GM19467 (cell line): Measurements from ENCODE around the gene EVI5.
"Not testable (repeated sequence)": the region's sequence is repeated elsewhere in the genome, so short reads cannot be mapped to it uniquely, and the experiment has no call there.

ENCODE experiments used
- ATAC-seq: cut with Tn5 transposase; IDR thresholded peaks from one replicate; pipeline ENCODE4 v1.9.1; 2021; ENCODE audit warnings: mild to moderate bottlenecking, moderate library complexity; ENCODE audit not compliant: unreplicated experiment

EVI5 gene

GRCh38 chr1:92698932-92699331, 86.0 kb downstream of the EVI5 start:
- ATAC-seq: no peak

GRCh38 chr1:92695104-92695503, 89.8 kb downstream of the EVI5 start:
- no peak for ATAC-seq

GRCh38 chr1:92691925-92692324, 93.0 kb downstream of the EVI5 start:
- no peak for ATAC-seq

GRCh38 chr1:92690212-92690906, 94.5 kb downstream of the EVI5 start:
- ATAC-seq: no peak

DNA sequence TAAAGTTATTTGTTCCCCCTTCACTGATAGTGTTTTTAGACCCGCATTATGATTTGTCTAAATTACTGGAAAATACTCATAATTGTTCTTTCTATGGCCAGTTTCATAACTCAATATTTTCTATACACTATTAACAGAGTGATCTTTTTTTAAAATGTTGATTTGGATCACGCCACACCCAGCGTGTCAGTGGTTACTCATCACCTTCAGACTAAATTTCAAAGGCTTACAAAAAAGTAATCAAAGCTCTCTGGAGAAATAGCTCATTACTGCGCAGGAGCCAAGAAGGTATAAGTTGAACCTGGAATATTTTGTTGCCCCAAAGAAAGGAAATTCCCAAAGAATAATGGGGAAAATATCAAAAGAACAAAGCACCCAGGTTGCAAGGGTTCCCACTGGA, 104.9 kb downstream of the EVI5 start:
- no peak for ATAC-seq

DNA sequence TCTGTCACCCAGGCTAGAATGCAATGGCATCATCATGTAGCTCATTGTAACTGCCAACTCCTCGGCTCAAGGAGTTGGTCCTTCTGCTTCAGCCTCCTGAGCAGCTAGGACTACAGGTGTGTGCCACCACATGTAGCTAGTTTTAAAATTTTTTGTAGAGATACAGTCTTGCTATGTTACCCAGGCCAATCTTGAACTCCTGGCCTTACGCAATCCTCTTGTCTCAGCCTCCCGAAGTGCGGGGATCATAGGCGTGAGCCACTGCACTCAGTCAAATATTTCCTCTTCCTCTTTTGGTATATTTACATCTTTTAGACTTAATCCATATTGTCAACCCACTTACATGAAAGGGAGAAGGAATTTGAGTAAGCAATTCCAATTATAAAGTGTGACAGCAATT, 121.1 kb downstream of the EVI5 start:
- ATAC-seq: no peak

DNA sequence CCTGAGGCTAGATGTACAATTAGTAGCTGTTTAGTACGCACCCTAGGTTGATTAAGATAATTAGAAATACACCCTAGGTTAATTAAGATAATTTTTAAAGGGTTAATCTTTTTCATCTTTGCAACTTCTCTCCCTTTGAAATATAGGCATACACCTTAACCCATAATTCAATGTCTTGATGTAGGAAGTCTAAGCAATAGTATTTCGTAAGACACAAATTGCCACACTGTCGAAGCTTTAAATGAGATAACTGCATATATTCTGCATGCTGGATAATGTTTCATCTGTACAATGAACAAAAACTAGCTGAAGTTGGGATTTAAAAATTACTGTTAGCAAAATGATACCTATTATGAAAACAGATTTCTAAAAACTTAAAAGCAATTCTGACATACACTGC, 122.9 kb downstream of the EVI5 start:
- ATAC-seq: no peak

DNA sequence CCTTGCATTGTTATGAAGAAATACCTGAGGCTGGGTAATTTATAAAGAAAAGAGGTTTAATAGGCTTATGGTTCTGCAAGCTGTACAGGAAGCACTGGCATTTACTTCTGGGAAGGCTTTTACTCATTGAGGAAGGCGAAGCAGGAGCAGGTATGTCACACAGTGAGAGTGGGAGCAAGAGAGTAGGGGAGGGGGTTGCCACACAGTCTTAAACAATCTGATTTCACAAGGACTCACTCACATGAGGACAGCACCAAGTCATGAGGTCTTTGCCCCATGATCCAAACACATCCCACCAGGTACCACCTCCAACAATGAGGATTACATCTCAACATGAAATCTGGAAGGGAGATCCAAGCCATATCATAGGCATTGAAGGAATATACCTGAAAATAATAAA, 127.2 kb downstream of the EVI5 start:
- no peak for ATAC-seq

GRCh38 chr1:92655197-92655801, 129.6 kb downstream of the EVI5 start:
- no peak for ATAC-seq

GRCh38 chr1:92653605-92654381, 131.1 kb downstream of the EVI5 start:
- ATAC-seq: no peak

GRCh38 chr1:92640686-92641085, 144.2 kb downstream of the EVI5 start:
- ATAC-seq: not testable (repeated sequence)

DNA sequence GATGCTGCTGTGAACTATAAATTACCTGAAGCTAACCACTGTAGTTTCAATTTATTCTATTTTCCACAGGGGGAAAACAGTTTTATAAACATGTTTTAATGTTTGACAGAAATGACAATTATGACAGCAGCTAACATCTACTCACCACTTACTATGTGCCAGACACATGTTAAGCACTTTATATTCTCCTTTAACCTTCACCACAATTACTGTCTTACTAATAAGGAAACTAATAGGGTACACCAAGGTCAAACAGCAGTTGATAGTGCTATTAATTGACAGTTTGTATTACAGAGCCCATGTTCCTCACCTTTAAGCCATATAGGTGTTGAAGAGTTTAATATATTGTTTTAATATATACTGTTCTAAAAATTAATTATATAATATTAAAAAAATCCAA, 146.4 kb downstream of the EVI5 start:
- ATAC-seq: no peak

GRCh38 chr1:92635203-92635602, 149.7 kb downstream of the EVI5 start:
- not testable (repeated sequence) for ATAC-seq

DNA sequence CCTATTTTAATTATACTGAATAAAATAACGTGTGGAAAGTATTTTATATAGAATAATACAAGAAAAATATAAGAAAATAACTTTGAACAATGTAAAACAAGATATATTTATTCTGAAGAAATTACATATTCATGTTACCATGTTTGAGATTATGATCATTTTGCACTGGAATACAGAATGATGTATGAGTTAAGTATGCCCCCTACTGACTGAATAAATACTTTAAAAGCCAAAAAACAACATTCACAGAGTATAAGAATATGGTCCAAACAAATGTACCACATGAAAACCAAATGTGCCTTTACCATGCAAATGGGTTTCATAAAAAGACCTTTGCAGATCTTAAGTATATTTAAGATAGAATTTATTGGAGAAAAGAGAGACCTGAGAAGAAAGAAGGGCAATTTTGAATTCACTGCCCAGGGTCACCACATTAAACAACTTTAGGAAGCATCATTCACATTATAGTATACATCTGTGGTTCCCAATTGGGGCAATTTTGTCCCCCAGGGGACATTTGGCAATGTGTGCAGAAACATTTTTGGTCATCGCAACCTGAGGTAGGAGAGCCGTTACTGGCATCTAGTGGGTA, 161.6 kb downstream of the EVI5 start:
- ATAC-seq: no peak

DNA sequence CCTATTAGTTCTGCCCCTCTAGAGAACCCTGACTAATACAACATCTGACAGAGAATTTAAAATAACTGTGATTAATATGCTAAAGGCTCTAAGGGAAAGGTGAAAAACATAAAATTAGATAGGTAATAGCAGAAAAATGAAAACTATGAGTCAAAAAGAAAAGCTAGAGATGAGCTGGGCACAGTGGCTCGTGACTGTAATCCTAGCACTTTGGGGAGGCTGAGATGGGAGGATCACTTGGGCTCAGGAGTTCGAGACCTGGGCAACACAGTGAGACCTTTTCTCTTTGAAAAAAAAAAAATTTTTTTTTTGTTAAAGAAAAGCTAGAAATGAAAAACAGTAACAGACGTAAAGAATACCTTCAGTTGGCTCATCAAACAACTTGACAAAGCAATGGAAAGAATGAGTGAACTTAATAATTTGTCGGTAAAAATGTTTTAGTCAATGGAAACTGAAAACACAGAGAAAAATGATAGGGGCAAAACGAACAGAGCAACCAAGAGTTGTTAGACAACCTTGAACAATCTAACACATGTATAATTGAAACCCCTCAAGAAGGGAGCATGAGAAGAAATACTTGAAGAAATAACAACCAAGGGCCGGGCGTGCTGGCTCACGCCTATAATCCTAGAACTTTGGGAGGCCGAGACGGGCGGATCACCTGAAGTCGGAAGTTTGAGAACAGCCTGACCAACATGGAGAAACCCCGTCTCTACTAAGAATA, 165.3 kb downstream of the EVI5 start:
- no peak for ATAC-seq

GRCh38 chr1:92601044-92601443, 183.9 kb downstream of the EVI5 start:
- no peak for ATAC-seq

GRCh38 chr1:92599184-92599583, 185.7 kb downstream of the EVI5 start:
- no peak for ATAC-seq

DNA sequence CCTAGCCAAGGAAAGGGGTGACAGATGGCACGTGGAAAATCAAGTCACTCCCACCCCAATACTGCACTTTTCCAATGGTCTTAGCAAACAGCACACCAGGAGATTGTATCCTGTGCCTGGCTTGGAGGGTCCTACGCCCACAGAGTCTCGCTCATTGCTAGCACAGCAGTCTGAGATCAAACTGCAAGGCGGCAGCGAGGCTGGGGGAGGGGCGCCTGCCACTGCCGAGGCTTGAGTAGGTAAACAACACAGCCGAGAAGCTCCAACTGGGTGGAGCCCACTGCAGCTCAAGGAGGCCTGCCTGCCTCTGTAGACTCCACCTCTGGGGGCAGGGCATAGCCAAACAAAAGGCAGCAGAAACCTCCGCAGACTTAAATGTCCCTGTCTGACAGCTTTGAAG, 195.5 kb downstream of the EVI5 start:
- not testable (repeated sequence) for ATAC-seq

DNA sequence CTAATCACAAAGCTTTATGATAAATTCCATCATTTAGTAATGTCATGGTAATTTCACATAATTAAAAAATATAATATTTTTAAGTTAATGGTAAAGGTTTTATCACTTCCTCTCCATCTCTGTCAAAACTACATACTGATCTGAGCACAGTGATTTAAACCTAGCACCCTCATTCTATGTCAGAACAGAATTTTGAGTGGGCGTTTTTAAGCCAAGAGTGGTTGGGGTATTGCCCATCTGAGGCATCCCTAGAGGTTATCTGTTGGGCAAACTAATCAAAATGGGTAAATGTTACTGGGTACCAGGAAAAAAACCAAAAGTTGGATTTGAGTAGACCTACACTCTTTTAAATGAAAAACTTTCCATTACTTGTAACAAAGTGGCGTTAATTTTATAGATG, 197.5 kb downstream of the EVI5 start:
- no peak for ATAC-seq

DNA sequence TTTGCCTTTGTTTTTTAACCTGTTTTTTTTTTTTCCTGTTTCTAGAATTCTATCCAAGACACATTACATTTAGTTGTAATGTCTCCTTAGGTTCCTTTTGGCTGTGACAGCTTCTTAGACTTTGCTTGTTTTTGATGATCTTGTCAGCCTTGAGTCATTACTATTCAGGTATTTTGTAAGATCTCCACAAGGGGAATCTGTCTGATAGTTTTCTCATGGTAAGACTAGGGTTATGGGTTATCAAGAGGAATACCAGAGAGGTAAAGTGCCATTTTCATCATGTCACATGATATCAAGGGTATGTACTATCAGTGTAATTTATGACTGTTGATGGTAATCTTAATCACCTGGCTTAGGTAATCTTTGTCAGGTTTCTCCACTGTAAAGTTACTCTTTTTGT, 199.1 kb downstream of the EVI5 start:
- ATAC-seq: no peak

GRCh38 chr1:92584810-92585209, 200.1 kb downstream of the EVI5 start:
- not testable (repeated sequence) for ATAC-seq
